HL-60 (cell line): ENCODE results near the gene PLXNA2.

ENCODE experiments used
- DNase-seq, 2 experiments: peaks; one replicate each; pipeline ENCODE4 v3.0.0-alpha.2; 2010 to 2020; ENCODE audit warnings: low read depth in 1 of 2, low spot score in 1 of 2
- H3K27ac ChIP-seq: fragments of 250-450 bp; sonication (Bioruptor Pico); replicated peaks from 2 replicates; pipeline ENCODE4 v1.5.1; 2020; ENCODE audit warnings: mild to moderate bottlenecking, moderate library complexity
- H3K27me3 ChIP-seq: fragments of 250-450 bp; sonication (Bioruptor Pico); 2 replicates; pipeline ENCODE4 v1.5.1; 2021; ENCODE audit warnings: mild to moderate bottlenecking, moderate library complexity; ENCODE audit not compliant: insufficient read depth, poor library complexity, severe bottlenecking
- H3K4me3 ChIP-seq: replicated peaks from 2 replicates; pipeline ENCODE4 v1.5.1; 2011; ENCODE audit warnings: mild to moderate bottlenecking, control low read depth, low read length; ENCODE audit not compliant: insufficient read depth
- CTCF ChIP-seq: IDR thresholded peaks from one replicate; pipeline ENCODE4 v1.5.1; 2011; ENCODE audit warnings: low read length, control low read depth, inconsistent platforms; ENCODE audit not compliant: insufficient read depth
- GABPA ChIP-seq: IDR thresholded peaks from 2 replicates; pipeline ENCODE4 v1.6.1; 2012; ENCODE audit warnings: low read depth
- POLR2AphosphoS5 ChIP-seq: IDR thresholded peaks from 2 replicates; pipeline ENCODE4 v1.6.1; 2012; ENCODE audit warnings: low read depth
- REST ChIP-seq: IDR thresholded peaks from 2 replicates; pipeline ENCODE4 v1.6.1; 2012; ENCODE audit warnings: low read depth; ENCODE audit not compliant: insufficient replicate concordance
- SPI1 ChIP-seq: IDR thresholded peaks from 2 replicates; pipeline ENCODE4 v1.6.1; 2012; ENCODE audit warnings: low read depth, mild to moderate bottlenecking, borderline replicate concordance

The PLXNA2 gene

GRCh38 chr1:208040821-208041297, 203.3 kb downstream of the PLXNA2 start:
- no peak for DNase-seq
- no peak overlapping the region for H3K27ac ChIP-seq
- peaks cover 7% of the 10 kb centered on the region for H3K27me3 ChIP-seq
- no peak for TF ChIP-seq CTCF
- TF ChIP-seq GABPA, result no peak
- no peak for TF ChIP-seq SPI1
- TF ChIP-seq REST, result no peak
- TF ChIP-seq POLR2AphosphoS5, result no peak
- no peak overlapping the region for H3K4me3 ChIP-seq

- Histone ChIP-seq H3K27me3 (no peaks in the 10 kb centered on the region), H3K27ac (no peak overlapping the region), H3K4me3 (no peak overlapping the region)
- no peak for TF ChIP-seq REST
- TF ChIP-seq GABPA, result no peak
- TF ChIP-seq SPI1, result no peak
- TF ChIP-seq POLR2AphosphoS5, result no peak
- no peak for TF ChIP-seq CTCF
- DNase-seq, result no peak
Measured at GRCh38 chr1:208039536-208040332, 204.4 kb downstream of the PLXNA2 start.

- DNase-seq, result no peak
- TF ChIP-seq SPI1 (no peak), REST (no peak), GABPA (no peak), CTCF (no peak), POLR2AphosphoS5 (no peak)
- H3K27ac ChIP-seq, result no peak overlapping the region
Measured at GRCh38 chr1:208038303-208038702, 205.9 kb downstream of the PLXNA2 start.

More at GRCh38 chr1:208038303-208038702, 205.9 kb downstream of the PLXNA2 start:
- H3K27me3 ChIP-seq, result no peaks in the 10 kb centered on the region
- H3K4me3 ChIP-seq, result no peak overlapping the region
